GM06990 (cell line): Measurements from ENCODE around the gene GTPBP4.

Source experiments
- DNase-seq: peaks from one replicate; pipeline ENCODE4 v3.0.0-alpha.2; 2011; ENCODE audit not compliant: insufficient read length; ENCODE audit errors: extremely low read depth
- H3K27me3 ChIP-seq: replicated peaks from 2 replicates; pipeline ENCODE4 v1.6.0; 2011; ENCODE audit warnings: low read length; ENCODE audit not compliant: control insufficient read depth, insufficient read depth
- H3K36me3 ChIP-seq: 2 replicates; pipeline ENCODE4 v1.5.1; 2011; ENCODE audit warnings: low read length; ENCODE audit not compliant: control insufficient read depth, insufficient read depth
- H3K4me3 ChIP-seq: replicated peaks from 2 replicates; pipeline ENCODE4 v1.5.1; 2011; ENCODE audit warnings: low read depth, mild to moderate bottlenecking, control low read depth, low read length
- TF ChIP-seq, protein P1 (sequence below): IDR thresholded peaks from 2 replicates; pipeline ENCODE4 v1.5.1; 2011; ENCODE audit warnings: low read length, control low read depth, mild to moderate bottlenecking, inconsistent platforms; ENCODE audit not compliant: insufficient read depth, poor library complexity, severe bottlenecking

Gene GTPBP4

DNA sequence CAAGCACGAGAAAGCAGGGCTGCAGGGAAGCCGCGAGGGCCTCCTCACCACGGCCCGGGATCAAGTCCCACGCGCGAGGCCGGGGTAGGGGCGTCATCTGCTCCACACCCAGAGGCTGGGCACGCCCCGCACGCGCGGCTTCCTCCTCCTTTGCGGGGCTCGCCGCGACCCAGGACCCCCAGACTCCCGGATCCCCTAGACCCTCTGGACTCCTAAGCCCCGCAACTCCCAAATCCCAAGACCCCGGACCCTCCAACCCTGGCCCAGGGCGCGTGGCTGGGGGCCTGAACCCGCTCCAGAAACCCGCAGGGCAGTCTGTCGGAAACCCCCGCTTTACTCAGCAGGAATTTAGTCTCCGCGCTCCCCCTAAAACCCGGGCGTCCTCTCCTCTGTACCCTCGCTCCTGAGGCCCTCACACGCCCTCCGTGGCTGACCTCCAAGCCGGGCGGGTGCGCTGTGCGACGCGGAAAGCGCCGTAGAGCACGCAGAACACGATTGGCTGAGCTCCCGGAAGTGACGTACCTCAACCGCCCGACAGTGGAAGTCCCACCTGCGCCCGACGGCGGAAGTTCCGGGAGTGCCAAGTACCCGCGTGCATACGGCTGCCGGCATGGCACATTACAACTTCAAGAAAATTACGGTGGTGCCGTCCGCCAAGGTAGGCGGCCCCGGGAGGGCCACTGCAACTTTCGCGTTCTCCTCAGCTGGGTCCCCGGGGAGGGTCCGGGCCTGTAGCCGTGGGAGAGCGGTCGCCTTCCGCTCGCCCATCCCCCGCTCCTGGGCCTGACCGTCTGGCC is at the start of gene GTPBP4:
Gene GTPBP4, plus strand, starts transcription at position 565 of the 797 bp plus-strand sequence. Its CDS starts 46 bp downstream, at position 611.
- DNase-seq: peak; percentile 93
- TF ChIP-seq, protein P1, sequence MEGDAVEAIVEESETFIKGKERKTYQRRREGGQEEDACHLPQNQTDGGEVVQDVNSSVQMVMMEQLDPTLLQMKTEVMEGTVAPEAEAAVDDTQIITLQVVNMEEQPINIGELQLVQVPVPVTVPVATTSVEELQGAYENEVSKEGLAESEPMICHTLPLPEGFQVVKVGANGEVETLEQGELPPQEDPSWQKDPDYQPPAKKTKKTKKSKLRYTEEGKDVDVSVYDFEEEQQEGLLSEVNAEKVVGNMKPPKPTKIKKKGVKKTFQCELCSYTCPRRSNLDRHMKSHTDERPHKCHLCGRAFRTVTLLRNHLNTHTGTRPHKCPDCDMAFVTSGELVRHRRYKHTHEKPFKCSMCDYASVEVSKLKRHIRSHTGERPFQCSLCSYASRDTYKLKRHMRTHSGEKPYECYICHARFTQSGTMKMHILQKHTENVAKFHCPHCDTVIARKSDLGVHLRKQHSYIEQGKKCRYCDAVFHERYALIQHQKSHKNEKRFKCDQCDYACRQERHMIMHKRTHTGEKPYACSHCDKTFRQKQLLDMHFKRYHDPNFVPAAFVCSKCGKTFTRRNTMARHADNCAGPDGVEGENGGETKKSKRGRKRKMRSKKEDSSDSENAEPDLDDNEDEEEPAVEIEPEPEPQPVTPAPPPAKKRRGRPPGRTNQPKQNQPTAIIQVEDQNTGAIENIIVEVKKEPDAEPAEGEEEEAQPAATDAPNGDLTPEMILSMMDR: peak; percentile 68
- peak within 1 kb of the TSS; percentile 99 for H3K4me3 ChIP-seq
- H3K36me3 ChIP-seq: peaks cover 3% of the 10 kb centered on the region
- no peaks in the 10 kb centered on the region for H3K27me3 ChIP-seq

GRCh38 chr10:938941-939678 is 49.1 kb upstream of the GTPBP4 start:
- no peak overlapping the region for H3K4me3 ChIP-seq

DNA sequence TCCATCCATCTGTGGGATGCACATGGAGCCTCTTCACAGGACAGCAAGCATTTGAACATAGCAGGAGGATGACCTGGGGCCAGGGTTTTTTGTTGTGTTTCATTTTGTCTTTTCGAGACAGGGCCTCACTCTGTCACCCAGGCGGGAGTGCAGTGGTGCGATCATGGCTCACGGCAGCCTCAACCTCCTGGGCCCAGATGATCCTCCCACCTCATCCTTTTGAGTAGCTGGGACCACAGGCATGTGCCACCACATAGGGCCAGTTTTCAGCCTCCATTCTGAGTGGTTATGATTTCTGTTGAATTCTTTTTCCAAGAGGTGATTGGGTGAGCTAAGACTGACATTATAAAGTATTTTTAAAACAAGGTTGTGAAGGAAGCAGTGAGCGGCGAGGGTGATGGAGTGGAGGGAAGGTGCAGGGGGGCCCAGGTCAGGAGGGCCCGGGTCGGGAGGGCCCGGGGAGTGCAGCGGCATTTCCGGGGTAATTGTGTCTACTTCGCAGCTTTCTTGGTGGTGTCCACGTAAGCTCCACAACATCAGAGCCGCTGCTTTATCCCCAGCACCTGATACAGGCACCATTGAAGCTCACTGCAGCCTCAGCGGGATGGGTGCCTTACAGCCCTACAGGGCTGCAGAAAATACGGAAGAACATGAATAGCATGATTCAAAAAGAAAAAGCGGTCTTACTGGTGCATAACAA is 44.8 kb upstream of the GTPBP4 start:
- peak; percentile 63 for DNase-seq
- H3K36me3 ChIP-seq: no peaks in the 10 kb centered on the region
- no peak overlapping the region for H3K4me3 ChIP-seq
- no peaks in the 10 kb centered on the region for H3K27me3 ChIP-seq
- TF ChIP-seq, protein P1: no peak

More at GRCh38 chr10:938941-939678, 49.1 kb upstream of the GTPBP4 start:
- TF ChIP-seq, protein P1: no peak
- no peak for DNase-seq
- H3K36me3 ChIP-seq: no peaks in the 10 kb centered on the region
- no peaks in the 10 kb centered on the region for H3K27me3 ChIP-seq

- peak; percentile 66 for DNase-seq
- Histone ChIP-seq H3K4me3 (peak overlapping the region; percentile 12; the same call in 1 of the 2 replicates), H3K36me3 (no peaks in the 10 kb centered on the region), H3K27me3 (no peaks in the 10 kb centered on the region)
- TF ChIP-seq, protein P1: no peak
These were observed 44.0 kb upstream of the GTPBP4 start for GRCh38 chr10:944034-944831.

GRCh38 chr10:945778-946177 is 42.5 kb upstream of the GTPBP4 start:
- Histone ChIP-seq H3K27me3 (no peaks in the 10 kb centered on the region), H3K4me3 (no peak overlapping the region), H3K36me3 (no peaks in the 10 kb centered on the region)
- no peak for DNase-seq
- TF ChIP-seq, protein P1: no peak
